Thyroid gland (tissue), 4 donors: ENCODE results near the gene PYGM. TPM values are rescaled to one million over a fixed set of nuclear protein-coding genes. Genes with fewer than 3 reads are reported as not detected.

Experiments used
- DNase-seq, 2 donors: peaks; one replicate each; pipeline ENCODE4 v3.0.0-alpha.2; 2019
- H3K27ac ChIP-seq, 3 donors: fragments of 200-600 bp; sonication (generic); 1 replicate in 2 of 3; 2 replicates in 1 of 3; pipeline ENCODE4 v1.5.1; 2016 to 2019; ENCODE audit warnings: mild to moderate bottlenecking in 1 of 3, moderate library complexity in 1 of 3
- H3K27me3 ChIP-seq: fragments of 200-600 bp; sonication (generic); one replicate; pipeline ENCODE4 v1.5.1; 2019
- H3K36me3 ChIP-seq, 2 donors: fragments of 200-600 bp; sonication (generic); one replicate each; pipeline ENCODE4 v1.5.1; 2016 to 2019
- H3K4me1 ChIP-seq, 2 donors: fragments of 200-600 bp; sonication (generic); one replicate each; pipeline ENCODE4 v1.5.1; 2017 to 2019
- H3K4me3 ChIP-seq, 3 donors: fragments of 200-600 bp; sonication (generic); replicated peaks in 1 of 3; 1 replicate in 2 of 3; 2 replicates in 1 of 3; pipeline ENCODE4 v1.5.1; 2016; ENCODE audit warnings: mild to moderate bottlenecking in 1 of 3
- H3K9me3 ChIP-seq: fragments of 200-600 bp; sonication (generic); one replicate; pipeline ENCODE4 v1.5.1; 2017
- POLR2A ChIP-seq, 2 donors: fragments of 450-650 bp; IDR thresholded peaks; one replicate each; pipeline ENCODE4 v1.6.1; 2017; ENCODE audit warnings: antibody characterized with exemption in 2 of 2, mild to moderate bottlenecking in 2 of 2, moderate library complexity in 1 of 2
- WGBS, 2 donors: methylation state at CpG; one replicate each; pipeline ENCODE4 v1.1.5; 2017; 5-methylcytosine and 5-hydroxymethylcytosine counted together
- intact Hi-C: fragments of 100-400 bp; cut with DNase I; formaldehyde crosslinking; loops from one replicate; pipeline ENCODE4 v1.15.1; 2023
- total RNA-seq, 4 donors: library from RNA; depleted of rRNA; stranded (reverse); fragments of >200 nt; gene quantifications; one replicate each; pipeline ENCODE4 v1.2.3, GENCODE V29; 2016
- TF ChIP-seq, protein P1 (sequence below), 6 experiments: fragments of 200-600 bp in 3 of 6; fragments of 450-650 bp in 3 of 6; sonication (generic) in 3 of 6; IDR thresholded peaks; one replicate each; pipeline ENCODE4 v1.5.1; 2016 to 2019; ENCODE audit warnings: antibody characterized with exemption in 6 of 6, mild to moderate bottlenecking in 2 of 6, inconsistent platforms in 1 of 6, moderate library complexity in 1 of 6

The PYGM gene
- total RNA-seq, 4 donors from 2014 or later, result 4.3 to 14.8 (median 6.7) TPM

DNA sequence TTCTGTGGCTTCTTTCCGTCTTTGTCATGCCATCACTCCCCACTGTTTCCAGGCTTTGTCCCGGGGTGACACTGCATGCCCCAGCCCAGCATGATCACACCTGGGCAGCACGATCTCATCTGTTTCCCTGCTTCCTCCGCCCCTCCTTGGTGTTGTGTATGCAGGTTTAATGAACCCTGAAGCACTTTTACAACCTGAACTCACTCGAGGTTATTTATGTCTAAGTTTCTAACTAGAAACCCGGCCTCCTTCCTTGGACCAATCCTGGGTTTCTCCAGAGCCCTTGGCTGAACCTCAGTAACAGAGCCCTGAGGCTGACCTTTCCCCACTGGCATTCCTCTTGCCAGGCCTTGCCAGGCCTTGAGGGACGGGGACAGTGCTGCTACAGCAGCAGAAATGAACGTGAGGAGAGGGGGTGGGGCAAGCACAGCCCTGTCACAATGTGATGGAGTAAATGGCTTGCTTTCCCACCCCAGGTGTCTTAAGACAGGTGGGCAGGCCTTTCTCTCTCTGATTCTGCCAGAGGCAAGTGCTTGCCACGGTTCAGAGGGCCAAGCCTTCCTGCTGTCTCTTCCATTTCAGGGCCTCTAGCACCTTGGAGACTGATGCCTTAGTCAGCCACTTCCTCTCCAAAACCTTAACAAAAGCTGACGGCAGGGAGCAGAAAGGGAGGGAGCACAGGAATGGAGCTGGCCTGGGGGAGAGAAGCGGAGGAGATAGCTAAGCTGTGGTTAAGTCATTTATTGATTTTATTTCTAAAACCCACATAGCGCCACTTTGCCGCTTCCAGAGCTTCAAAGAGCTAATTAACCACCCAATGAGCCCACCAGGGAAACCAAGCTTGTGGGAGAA, 3.1 kb upstream of the PYGM start:
- Histone ChIP-seq H3K4me1 (peaks cover 36 to 58% of the 10 kb centered on the region in 2 donors), H3K27ac (peak overlapping the region; percentile 47 to 75 (median 52)), H3K9me3 (no peaks in the 10 kb centered on the region), H3K36me3 (peaks cover 40 to 52% of the 10 kb centered on the region in 2 donors), H3K4me3 (no peak overlapping the region), H3K27me3 (no peaks in the 10 kb centered on the region)
- 32 to 35% methylated on average over 13 of the region's 13 CpGs for WGBS, 2 donors
- intact Hi-C loops, result no loop called here
- TF ChIP-seq, protein P1, sequence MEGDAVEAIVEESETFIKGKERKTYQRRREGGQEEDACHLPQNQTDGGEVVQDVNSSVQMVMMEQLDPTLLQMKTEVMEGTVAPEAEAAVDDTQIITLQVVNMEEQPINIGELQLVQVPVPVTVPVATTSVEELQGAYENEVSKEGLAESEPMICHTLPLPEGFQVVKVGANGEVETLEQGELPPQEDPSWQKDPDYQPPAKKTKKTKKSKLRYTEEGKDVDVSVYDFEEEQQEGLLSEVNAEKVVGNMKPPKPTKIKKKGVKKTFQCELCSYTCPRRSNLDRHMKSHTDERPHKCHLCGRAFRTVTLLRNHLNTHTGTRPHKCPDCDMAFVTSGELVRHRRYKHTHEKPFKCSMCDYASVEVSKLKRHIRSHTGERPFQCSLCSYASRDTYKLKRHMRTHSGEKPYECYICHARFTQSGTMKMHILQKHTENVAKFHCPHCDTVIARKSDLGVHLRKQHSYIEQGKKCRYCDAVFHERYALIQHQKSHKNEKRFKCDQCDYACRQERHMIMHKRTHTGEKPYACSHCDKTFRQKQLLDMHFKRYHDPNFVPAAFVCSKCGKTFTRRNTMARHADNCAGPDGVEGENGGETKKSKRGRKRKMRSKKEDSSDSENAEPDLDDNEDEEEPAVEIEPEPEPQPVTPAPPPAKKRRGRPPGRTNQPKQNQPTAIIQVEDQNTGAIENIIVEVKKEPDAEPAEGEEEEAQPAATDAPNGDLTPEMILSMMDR (IDR thresholded peaks at IDR 0.05), result no peak
- TF ChIP-seq POLR2A (IDR thresholded peaks at IDR 0.05), result no peak
- DNase-seq, result peak; percentile 65 to 70

DNA sequence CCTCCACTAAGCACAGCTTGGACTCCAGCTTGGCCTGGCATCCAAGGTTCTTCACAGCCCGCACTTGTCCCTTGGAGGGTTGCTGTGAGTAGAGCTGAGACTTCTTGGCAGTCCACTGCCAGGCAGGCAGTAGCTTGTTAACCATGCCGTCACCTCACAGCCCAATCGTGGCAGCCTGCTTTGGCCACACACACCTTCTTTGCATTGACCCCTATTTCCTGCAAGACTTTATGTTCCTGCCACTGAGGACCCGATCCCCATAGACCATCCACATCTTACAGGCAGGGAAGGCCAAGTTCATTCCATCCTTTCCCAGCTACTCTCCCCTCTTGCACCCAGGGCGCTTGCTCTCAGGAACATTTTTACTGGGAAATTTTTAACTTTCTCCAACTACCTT, 2.5 kb upstream of the PYGM start:
- no peak for TF ChIP-seq POLR2A (IDR thresholded peaks at IDR 0.05)
- TF ChIP-seq, protein P1 (IDR thresholded peaks at IDR 0.05), result no peak
- peaks cover 34 to 46% of the 10 kb centered on the region in 2 donors for H3K36me3 ChIP-seq
- peak overlapping the region in 1 of 3 donors; percentile 75 for H3K27ac ChIP-seq
- no peaks in the 10 kb centered on the region for H3K27me3 ChIP-seq
- 48 to 57% methylated on average over 5 of the region's 5 CpGs for WGBS, 2 donors
- DNase-seq, result peak; percentile 46 to 49
- intact Hi-C loops, result no loop called here
- H3K4me3 ChIP-seq, result no peak overlapping the region
- peaks cover 36 to 58% of the 10 kb centered on the region in 2 donors for H3K4me1 ChIP-seq
- no peaks in the 10 kb centered on the region for H3K9me3 ChIP-seq

DNA sequence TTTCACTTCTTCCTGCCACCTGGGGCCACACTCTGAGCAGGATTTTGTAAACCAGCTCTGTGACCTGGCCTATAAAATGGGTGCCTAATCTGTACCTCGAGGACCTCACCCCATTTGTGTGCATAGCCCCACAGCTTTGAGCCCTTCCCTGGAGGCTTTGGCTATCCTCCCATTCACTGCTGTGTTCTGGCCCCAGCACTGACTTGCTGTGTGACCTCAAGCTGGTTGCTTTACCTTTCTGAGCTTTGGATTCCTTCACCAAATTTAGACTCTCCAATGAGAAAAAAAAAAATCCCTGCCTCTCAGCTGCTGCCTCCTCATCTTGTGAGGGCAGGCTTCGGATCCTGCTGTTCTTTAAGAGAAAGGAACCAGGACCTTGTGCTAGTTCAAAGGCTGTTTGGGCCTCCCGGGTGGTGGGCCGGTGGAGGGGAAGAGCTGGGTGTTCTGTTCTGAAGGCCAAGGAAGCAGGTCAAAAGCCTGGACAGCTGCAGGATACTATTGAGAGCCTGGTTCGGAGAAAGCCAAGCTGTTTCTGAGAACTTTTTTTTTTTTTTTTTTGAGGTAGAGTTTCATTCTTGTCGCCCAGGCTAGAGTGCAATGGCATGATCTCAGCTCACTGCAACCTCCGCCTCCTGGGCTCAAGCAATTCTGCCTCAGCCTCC, 1.1 kb upstream of the PYGM start:
- DNase-seq, result no peak
- peaks cover 46 to 66% of the 10 kb centered on the region in 2 donors for H3K4me1 ChIP-seq
- H3K9me3 ChIP-seq, result no peaks in the 10 kb centered on the region
- intact Hi-C loops, result no loop called here
- WGBS, 2 donors, result 77 to 79% methylated on average over 7 of the region's 7 CpGs
- H3K36me3 ChIP-seq, result peaks cover 20 to 32% of the 10 kb centered on the region in 2 donors
- H3K27me3 ChIP-seq, result no peaks in the 10 kb centered on the region
- no peak overlapping the region for H3K4me3 ChIP-seq
- TF ChIP-seq, protein P1 (IDR thresholded peaks at IDR 0.05), result no peak
- no peak for TF ChIP-seq POLR2A (IDR thresholded peaks at IDR 0.05)
- peak overlapping the region in 2 of 3 donors; percentile 50 to 84 for H3K27ac ChIP-seq

DNA sequence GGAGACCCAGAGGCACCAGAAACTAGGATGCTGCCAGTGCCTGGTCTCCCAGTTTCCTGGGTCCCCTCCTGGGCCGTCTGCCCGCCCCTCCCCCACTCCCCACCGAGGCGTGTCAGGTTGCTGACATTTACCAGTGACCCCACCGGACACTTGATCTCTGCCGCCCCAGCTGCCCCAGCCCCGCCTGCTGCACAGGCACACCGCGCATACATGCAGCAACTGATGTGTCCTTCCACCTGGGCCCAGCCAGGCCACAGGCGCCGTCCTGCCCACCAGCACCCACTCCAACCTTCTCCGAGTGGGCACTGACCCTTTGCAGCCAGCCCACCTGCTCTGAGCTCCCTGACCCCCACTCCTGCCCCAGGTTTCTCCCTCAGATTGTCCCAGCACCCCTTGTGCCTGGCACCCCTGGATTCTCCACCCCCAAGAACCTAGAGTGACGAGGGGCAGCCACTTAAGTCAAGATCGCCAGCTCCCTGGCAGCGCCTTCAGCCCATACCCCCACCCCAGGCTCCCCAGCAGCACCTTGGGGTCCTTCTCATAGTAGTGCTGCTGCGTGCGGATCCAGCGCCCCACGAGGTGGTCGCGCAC, 548 bp downstream of the PYGM start:
- TF ChIP-seq, protein P1 (IDR thresholded peaks at IDR 0.05), result no peak
- no peak for TF ChIP-seq POLR2A (IDR thresholded peaks at IDR 0.05)
- peaks cover 3 to 15% of the 10 kb centered on the region in 2 donors for H3K36me3 ChIP-seq
- H3K4me3 ChIP-seq, result no peak overlapping the region
- H3K9me3 ChIP-seq, result no peaks in the 10 kb centered on the region
- DNase-seq, result peak; percentile 51 to 53
- peaks cover 47 to 65% of the 10 kb centered on the region in 2 donors for H3K4me1 ChIP-seq
- intact Hi-C loops, result no loop called here
- H3K27me3 ChIP-seq, result no peaks in the 10 kb centered on the region
- WGBS, 2 donors, result 43 to 48% methylated on average over 14 to 15 of the region's 21 CpGs
- H3K27ac ChIP-seq, result peak overlapping the region; percentile 79 to 87 (median 84)
